GM12874 (cell line): ENCODE results near the gene DNM3.

Experiments
- TF ChIP-seq, protein P1 (sequence below): IDR thresholded peaks from 2 replicates; pipeline ENCODE4 v1.5.1; 2011; ENCODE audit warnings: low read depth, mild to moderate bottlenecking, control low read depth, low read length, moderate library complexity; ENCODE audit not compliant: insufficient read depth

Gene DNM3

DNA sequence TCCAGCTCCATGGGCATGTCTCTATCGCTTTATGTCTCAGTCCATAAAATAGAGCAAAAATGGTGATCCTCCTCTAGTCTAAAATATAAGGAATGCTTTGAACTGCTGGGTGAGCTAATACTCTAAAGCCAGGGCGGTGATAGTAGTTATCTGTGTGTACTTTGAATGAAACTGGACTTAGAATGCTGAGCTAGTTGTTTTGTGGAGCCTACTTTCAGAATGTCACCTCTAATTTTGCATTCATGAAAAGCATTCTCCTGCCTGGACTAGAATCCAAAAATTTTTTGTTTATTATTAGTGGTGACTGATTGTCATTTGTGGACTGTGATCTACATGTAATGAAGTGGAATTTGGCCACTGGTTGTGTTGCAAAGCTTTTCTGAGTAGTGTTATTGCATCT is 337.6 kb downstream of the DNM3 start:
- TF ChIP-seq, protein P1, sequence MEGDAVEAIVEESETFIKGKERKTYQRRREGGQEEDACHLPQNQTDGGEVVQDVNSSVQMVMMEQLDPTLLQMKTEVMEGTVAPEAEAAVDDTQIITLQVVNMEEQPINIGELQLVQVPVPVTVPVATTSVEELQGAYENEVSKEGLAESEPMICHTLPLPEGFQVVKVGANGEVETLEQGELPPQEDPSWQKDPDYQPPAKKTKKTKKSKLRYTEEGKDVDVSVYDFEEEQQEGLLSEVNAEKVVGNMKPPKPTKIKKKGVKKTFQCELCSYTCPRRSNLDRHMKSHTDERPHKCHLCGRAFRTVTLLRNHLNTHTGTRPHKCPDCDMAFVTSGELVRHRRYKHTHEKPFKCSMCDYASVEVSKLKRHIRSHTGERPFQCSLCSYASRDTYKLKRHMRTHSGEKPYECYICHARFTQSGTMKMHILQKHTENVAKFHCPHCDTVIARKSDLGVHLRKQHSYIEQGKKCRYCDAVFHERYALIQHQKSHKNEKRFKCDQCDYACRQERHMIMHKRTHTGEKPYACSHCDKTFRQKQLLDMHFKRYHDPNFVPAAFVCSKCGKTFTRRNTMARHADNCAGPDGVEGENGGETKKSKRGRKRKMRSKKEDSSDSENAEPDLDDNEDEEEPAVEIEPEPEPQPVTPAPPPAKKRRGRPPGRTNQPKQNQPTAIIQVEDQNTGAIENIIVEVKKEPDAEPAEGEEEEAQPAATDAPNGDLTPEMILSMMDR = no peak

DNA sequence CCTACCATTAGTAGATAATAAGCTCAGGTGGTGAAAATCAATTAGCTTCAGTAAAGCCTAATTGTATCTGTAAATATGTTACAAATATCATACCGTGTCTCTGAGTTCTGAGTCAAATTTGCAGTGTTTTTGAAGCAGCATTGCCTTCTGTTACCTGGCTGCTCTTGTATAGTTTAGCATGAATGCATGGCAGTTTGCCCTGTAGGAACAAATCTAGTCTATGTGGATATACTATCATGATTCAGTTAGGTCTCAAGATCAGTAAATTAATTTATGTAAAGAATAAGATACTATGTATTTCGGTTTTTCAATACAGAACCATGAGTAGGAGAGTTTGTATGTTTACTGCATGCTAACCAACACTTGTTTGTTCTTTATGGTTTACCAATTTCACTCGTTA is 338.6 kb downstream of the DNM3 start:
- TF ChIP-seq, protein P1 = no peak

DNA sequence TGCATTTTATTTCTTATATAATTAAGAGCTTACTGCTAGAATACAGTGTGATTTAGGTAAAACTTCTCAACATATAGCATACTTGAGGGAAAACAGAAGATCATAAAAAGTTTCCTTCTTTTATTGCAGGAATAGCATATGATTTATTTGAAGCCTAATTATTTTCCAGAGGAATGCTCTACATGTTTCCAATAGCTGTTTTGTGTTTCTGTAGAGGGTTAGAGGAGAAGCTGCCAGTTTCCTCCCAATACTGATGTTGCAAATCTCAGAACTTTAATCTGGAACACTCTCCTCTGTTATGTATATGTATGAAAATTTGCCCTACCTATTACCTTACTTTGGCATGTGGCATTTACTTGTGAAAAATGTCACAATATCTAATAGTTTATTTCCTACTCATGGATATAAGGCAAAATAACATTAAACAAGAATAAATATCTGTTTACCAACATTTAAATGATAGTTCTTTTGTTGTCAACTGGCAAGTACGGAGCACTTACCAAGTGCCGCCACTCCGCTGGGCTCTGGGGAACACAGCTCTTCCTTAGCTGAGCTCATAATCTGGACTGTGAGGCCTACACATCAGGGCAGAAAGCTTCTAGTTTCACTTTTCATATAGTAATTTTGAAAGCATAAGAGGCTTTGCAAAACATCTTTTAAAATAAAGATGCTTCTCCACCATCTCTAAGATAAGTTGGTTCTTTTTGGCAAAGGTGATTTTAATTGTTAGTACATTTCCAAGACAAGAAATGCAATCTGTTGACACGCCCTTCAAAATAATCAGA is 339.4 kb downstream of the DNM3 start:
- TF ChIP-seq, protein P1 = no peak

DNA sequence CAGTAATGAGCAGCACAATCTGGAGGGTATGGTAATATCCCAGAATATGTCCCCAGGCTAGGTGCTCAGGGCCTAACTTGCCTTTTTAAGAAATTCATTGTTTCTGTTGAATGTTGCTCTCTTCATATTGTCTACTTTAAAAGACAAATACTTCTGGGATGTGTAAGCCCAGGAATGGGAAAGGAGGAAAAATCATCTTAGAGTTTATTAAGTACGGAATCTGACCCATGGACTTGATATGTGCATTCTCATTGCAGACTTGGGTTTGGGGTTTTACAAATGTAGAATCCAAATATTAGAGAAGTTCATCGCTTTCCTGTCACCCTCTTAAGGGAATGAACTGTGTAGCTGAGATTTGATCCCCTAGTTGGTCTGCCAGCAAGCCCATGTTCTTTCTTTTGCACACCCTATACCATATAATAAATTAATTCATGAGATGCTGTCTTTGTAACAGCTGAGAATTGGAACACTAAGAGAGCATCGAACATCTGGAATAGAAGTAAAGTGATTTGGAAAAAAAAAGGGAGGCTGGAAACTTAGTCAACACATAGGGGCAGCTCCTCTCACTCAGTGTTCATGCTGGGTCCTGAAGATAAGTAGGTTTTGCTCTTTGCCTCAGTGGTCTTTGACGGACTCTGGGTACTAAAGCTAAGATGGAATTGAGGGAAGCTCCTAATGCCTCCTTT is 343.4 kb downstream of the DNM3 start:
- TF ChIP-seq, protein P1 = no peak

DNA sequence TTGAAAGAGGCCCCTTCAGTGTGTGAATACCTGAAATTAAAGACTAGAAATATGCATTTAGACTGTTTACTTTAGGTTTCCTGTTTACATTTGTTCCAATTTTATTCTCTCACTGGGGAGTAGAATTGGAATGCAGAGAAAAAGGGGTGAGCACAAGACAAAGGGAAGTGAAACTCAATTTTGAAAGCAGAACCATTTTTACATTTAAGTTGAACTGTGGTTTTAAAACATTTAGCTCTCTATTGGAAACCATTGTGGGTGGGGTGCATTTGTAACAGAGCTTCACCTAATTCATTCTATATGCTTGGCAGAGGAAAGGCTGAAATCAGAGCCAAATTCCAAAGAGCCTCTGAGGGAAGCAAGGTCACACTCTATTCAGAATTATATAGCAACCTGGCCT is 343.9 kb downstream of the DNM3 start:
- TF ChIP-seq, protein P1 = no peak

DNA sequence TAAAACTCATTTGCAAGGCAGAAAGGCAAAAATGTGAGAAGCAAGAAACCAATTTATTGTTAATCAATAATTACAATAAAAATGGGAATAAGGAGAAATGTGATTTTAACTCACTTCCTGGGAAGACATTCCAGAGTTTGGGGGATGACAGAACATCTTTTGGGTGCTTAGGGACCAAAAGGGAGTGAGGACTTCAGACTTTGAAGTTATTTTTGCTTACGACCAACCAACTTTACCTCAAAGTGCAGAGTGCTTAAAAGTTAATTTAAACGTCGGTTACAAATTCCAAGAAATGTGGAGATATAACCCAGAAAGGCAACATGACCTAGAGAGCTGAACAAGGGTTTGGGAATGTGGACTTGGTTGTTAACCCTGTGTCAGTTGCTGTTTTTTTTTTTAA is 344.7 kb downstream of the DNM3 start:
- TF ChIP-seq, protein P1 = no peak

DNA sequence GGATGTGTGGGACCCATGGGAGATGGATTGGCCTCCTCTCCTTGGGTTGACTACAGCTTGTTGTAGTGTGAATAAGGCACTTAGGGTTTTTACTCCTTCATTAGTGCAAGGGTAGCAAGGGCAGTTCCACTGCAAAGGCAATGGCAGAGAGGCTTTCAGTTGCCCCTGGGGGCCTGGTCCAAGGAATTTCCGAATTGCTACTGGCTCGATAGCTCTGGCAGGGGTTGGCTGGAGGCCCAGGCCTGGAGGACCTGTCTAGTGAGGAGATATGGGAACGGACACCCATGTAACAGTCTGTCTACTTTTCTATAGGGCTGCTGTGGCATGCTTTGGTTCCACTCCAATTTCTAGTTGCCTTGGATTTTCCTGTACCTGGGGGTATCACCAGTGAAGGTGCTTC is 360.3 kb downstream of the DNM3 start:
- TF ChIP-seq, protein P1 = no peak
